ENCODE results near the gene AP2M1.

AP2M1 gene

GRCh38 chr3:184174646-184175492 lies at the start of gene AP2M1:
AP2M1 (plus strand) TSS chr3:184174855; CDS start chr3:184176994, 2,139 bp downstream.
- TF ChIP-seq CTCF (IDR thresholded peaks at IDR 0.05; ENCODE audit: low read length, missing control alignments) = no peak
- DNase-seq (ENCODE audit: low read depth) = peak; percentile 100
- peak within 1 kb of the TSS; percentile 77 for H3K4me3 ChIP-seq (replicated peaks; ENCODE audit: low read depth, low read length)

DNA sequence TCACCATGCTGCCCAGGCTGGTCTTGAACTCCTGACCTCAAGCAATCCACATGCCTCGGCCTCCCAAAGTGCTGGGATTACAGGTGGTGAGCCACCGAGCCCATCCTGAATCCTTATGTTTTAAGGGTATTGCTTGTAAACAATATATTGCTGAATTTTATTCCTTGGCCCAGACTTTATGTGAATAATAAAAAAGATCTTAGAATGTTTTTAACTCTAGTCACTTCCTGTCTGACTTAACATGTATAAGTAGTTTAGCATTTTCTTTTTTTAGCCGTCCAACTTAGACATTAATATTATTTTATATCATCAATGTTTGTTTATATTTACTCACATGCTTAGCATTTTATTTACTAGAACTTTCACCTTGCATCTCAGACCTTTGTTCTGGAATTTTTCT lies 48.6 kb upstream of the AP2M1 start:
- TF ChIP-seq CTCF (IDR thresholded peaks at IDR 0.05; ENCODE audit: low read length, missing control alignments) = no peak
- H3K4me3 ChIP-seq (replicated peaks; ENCODE audit: low read depth, low read length) = no peak overlapping the region
- peak; percentile 7 for DNase-seq (ENCODE audit: low read depth)

GRCh38 chr3:184129012-184129411 lies 45.6 kb upstream of the AP2M1 start:
- peak; percentile 51 for TF ChIP-seq CTCF (IDR thresholded peaks at IDR 0.05; ENCODE audit: low read length, missing control alignments)
- DNase-seq (ENCODE audit: low read depth) = peak; percentile 59
- no peak overlapping the region for H3K4me3 ChIP-seq (replicated peaks; ENCODE audit: low read depth, low read length)

DNA sequence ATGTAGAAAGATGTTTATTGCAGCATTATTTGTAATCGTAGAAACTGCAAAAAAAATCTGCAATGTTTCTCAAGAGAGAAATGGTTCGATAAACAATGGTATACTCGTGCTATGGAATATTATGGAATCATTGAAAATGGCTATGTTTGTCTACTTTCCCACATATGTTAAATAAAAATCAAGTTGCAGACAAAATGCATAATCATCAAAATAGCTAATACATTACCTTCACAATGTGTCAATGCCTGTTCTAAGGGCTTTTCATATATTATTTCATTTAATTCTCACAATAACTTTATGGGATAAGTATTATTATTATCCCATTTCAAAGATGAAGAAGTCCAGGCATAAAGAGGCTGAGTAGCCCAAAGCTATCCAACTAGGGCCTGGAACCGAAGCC lies 41.7 kb upstream of the AP2M1 start:
- no peak for TF ChIP-seq CTCF (IDR thresholded peaks at IDR 0.05; ENCODE audit: low read length, missing control alignments)
- DNase-seq (ENCODE audit: low read depth) = no peak
- no peak overlapping the region for H3K4me3 ChIP-seq (replicated peaks; ENCODE audit: low read depth, low read length)

GRCh38 chr3:184133840-184134745 lies 40.6 kb upstream of the AP2M1 start:
- peak; percentile 84 for DNase-seq (ENCODE audit: low read depth)
- peak overlapping the region; percentile 90 for H3K4me3 ChIP-seq (replicated peaks; ENCODE audit: low read depth, low read length)
- TF ChIP-seq CTCF (IDR thresholded peaks at IDR 0.05; ENCODE audit: low read length, missing control alignments) = no peak

GRCh38 chr3:184134746-184135148 lies 39.9 kb upstream of the AP2M1 start:
- no peak for DNase-seq (ENCODE audit: low read depth)
- H3K4me3 ChIP-seq (replicated peaks; ENCODE audit: low read depth, low read length) = peak overlapping the region; percentile 90
- no peak for TF ChIP-seq CTCF (IDR thresholded peaks at IDR 0.05; ENCODE audit: low read length, missing control alignments)

Data from fibroblast of pulmonary artery (primary cell).